GM12874 (cell line): ENCODE measurements around the gene BHLHE23.

ENCODE experiments used
- CTCF ChIP-seq: IDR thresholded peaks from 2 replicates; pipeline ENCODE4 v1.5.1; 2011; ENCODE audit warnings: low read depth, mild to moderate bottlenecking, control low read depth, low read length, moderate library complexity; ENCODE audit not compliant: insufficient read depth

BHLHE23 gene

DNA sequence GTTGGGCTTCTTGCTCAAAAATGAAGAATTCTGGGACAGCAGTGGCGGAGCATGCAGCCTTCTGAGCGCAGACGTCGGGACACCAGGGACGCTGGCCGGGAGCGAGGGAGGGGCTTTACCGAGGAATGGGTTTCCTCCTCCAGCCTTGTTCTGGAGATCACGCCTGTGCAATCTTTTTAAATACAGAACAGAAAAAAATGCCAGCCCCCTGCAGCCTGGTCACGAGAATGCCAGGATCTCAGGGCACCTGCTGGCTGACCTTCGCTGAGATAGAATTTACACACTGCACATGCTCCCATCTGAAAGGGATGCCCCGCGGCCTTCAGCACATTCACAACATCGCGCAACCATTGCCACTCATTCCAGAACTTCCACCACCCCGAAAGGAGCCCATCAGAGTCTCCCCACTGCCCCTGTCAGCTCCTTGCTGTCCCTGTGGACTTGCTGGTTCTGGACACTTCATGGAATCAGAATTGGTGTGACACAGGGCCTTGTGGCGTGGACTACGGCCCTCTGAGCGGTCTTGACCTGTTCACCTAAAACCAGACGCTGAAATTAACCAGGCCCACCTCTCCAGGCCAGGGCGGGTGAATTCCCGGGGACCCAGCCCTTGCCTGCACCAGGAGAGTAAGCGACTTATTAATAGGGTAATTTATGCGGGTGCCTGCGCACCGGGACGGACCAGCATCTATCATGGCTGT is 20.6 kb upstream of the BHLHE23 start:
- TF ChIP-seq CTCF = no peak

DNA sequence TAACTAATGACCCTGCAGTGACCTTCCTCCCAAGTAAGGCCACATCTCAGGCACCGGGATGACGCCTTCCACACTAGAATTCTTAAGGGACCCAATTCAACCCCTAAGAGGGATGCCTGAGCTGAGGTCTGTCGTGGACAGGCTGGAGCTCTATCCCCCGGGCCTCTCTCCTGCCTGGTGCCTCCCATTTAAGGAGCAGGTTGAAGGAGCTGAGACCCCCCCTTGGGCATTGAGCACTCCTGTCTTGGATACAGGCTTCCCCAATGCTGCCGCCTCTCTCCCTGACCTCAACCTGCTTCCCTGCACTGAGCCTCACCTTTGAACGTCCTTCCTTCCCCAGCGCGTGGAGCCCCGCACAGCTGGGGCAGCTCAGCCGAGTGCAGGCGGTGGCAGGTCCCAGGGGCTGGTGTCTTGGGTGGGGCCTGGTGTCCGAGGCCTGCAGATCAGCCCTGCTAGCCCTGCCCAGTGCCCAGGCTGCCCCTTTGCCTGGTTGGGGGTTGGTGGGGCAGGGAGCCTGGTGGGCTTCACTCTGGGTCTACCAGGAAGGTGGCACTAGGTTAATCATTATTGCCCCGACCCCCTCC is 19.9 kb upstream of the BHLHE23 start:
- no peak for TF ChIP-seq CTCF

GRCh38 chr20:63025534-63026331 is 19.0 kb upstream of the BHLHE23 start:
- no peak for TF ChIP-seq CTCF

DNA sequence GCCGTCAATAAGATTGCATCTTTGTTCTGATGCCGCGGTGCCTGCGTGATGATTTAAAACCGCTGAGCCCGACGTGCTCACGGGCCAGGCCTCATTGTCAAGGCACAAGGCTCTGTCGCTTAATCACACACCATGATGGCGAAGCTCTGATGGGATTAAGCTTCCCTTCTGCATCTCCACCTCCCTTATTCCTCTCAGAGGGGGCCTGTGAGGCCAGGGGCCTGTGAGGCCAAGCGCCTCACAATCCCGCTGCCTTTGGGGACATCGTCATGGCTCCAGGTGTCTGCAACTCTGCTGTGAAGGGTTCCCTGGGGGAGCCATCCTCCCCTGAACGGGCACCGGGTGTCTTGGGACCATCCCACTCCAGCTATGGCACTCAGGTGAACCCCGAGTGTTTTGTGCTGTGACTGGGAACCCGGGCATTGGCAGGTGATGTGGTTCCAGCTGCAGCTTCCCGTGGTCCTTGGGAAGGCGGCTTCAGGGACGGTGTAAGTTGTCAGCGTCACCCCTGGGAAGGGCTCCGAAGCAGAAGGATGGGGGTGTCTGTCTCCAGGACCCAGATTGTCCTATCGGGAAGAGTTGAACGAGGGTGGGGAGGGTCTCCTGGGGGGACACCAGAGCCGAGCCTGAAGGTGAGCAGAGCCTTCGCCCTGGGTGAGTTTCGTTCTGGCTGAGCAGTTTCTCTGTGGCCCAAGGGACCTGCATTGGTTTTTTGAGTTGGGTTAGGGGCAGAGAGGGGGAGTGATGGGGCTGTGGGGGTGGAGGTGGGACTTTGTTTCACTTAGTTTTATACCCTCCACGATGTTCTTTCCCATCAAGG is 18.0 kb upstream of the BHLHE23 start:
- TF ChIP-seq CTCF = no peak

DNA sequence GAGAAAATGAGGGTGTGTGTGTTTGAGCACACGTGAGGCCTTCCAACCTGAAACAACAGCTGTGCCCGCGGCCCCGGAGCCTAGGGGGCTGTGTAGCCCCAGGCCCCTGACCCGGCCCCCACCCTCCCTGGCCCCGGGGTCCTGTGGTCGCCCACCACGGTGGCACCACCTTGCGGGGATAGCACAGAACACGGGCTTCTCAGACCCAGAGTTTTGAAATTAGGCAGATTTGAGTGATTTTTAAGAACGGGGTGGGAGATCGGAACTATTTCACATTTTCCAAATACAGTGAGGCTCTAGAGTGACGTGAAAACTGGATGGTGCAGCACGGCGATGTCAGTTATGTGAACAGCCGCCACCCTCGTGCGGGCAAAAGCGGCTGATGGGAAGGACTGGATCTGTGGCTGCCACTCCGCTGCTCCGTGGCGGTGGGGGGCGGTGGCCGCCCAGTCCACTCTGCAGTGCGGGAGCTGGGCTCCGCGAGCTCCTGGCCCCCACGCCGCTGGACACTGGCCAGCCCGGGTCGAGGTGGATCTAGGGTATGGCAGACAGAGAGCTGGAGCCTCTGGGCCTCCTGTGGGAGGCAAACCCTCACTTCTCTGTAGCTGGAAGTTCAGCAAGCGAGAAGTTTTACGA is 17.3 kb upstream of the BHLHE23 start:
- TF ChIP-seq CTCF = no peak

DNA sequence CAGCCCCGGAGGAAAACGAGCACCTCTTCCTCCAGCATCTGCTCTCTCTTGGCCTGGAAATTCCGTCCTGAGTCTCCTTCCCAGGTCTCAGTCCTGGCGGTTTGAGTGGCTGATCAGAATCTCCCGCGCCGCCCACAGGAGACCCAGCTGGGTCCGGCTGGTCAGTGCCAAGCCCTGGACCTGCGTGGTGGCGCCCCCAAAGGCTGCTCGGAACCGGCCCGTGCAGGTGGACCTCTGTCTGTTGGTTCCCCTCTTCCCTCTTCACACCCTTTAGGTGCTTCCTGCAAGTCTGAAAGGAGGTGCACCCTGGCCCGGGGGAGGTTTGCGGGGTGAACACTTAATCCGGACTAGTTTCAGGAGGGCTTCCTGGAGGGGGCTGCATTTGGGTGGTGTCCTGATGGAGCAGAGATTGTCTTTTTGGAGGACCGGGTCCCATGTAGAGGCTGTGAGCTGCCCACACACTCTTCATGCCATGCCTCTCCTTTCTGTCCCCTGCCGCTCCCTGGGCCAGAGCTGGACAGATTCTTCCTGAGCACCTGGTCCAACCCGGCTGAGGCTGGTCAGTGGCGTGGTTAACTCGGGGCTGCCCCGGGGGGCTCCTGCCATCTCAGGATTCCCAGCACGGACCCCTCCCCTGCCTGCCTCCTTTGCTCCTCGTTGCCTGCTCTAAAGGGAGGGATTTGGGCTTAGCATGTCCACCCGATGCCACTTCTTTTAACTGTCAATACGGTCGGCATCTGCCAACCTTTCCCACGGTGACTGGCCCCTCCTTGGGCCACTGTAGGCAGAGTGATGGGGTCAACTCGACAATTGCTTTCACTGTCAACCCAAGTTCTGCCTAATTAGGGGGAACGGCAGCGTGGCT is 16.5 kb upstream of the BHLHE23 start:
- TF ChIP-seq CTCF = no peak
